HepG2 (cell line): Measurements from ENCODE around the gene PEPD. TPM values are rescaled to one million over a fixed set of nuclear protein-coding genes. Genes with fewer than 3 reads are reported as not detected.

Experiments
- ATAC-seq: fragments of 200-7000 bp; cut with Tn5 transposase; 3 replicates; pipeline ENCODE4 v1.9.1; 2020; ENCODE audit warnings: mild to moderate bottlenecking, moderate library complexity
- BruUV-seq: library from RNA; stranded (reverse); fragments of 400-500 nt; replicated peaks from 2 replicates; lab custom pipeline; 2021; lab: Mats Ljungman, UMichigan
- CTCF ChIA-PET: fragments of 300-600 bp; formaldehyde crosslinking; extraction: SDS; loops from one replicate; lab custom pipeline; 2021; ENCODE audit warnings: low total read pairs, inconsistent platforms, low intra/inter-chr PET ratio; lab: Yijun Ruan, JAX
- POLR2A ChIA-PET: fragments of 350-600 bp; sonication (Branson Sonifier 250); formaldehyde crosslinking; loops from one replicate; lab custom pipeline; 2020; ENCODE audit warnings: antibody characterized with exemption, inconsistent platforms; lab: Yijun Ruan, JAX
- DNase-seq: peaks from one replicate; pipeline ENCODE4 v3.0.0-alpha.2; 2015; ENCODE audit warnings: low spot score
- FAIRE-seq: peaks from 3 replicates; lab custom pipeline; 2011; peaks lifted over from hg19 to GRCh38; lab: Jason Lieb, UNC
- H2AFZ ChIP-seq: one replicate; pipeline ENCODE4 v1.6.1; 2011; ENCODE audit warnings: low read length, inconsistent platforms
- H3K27ac ChIP-seq: fragments of 300-600 bp; 3 replicates; pipeline ENCODE4 v1.8.0; 2011; ENCODE audit warnings: mixed run types, mild to moderate bottlenecking, mixed read lengths, low read length, inconsistent platforms; ENCODE audit not compliant: insufficient read depth; ENCODE audit errors: extremely low read length
- H3K27me3 ChIP-seq, 2 experiments: fragments of 200-600 bp in 1 of 2; 2 replicates in 1 of 2; 3 replicates in 1 of 2; pipeline versions ENCODE4 v1.6.0 to v1.8.0; 2011; ENCODE audit warnings: low read length in 2 of 2, mild to moderate bottlenecking in 2 of 2, moderate library complexity in 2 of 2, inconsistent platforms in 1 of 2; ENCODE audit not compliant: insufficient read depth in 2 of 2, control insufficient read depth in 1 of 2
- H3K36me3 ChIP-seq, 2 experiments: fragments of 200-600 bp in 1 of 2; replicated peaks in 1 of 2; 2 replicates in 1 of 2; 3 replicates in 1 of 2; pipeline versions ENCODE4 v1.5.1 to v1.8.0; 2011; ENCODE audit warnings: low read length in 2 of 2, inconsistent platforms in 1 of 2; ENCODE audit not compliant: insufficient read depth in 2 of 2, control insufficient read depth in 1 of 2
- H3K4me1 ChIP-seq: 2 replicates; pipeline ENCODE4 v1.5.1; 2012; ENCODE audit warnings: low read length, inconsistent platforms; ENCODE audit not compliant: insufficient read depth
- H3K4me2 ChIP-seq: 2 replicates; pipeline ENCODE4 v1.6.0; 2011; ENCODE audit warnings: low read depth, low read length, inconsistent platforms
- H3K4me3 ChIP-seq, 3 experiments: fragments of 200-600 bp in 1 of 3; sonication (generic), shearing (Covaris generic) in 1 of 3; replicated peaks in 1 of 3; 2 replicates each; pipeline ENCODE4 v1.5.1; 2011 to 2016; ENCODE audit warnings: low read length in 3 of 3, inconsistent platforms in 2 of 3, low read depth in 2 of 3, mild to moderate bottlenecking in 2 of 3, control low read depth in 1 of 3, mixed read lengths in 1 of 3; ENCODE audit not compliant: insufficient read depth in 1 of 3
- H3K79me2 ChIP-seq: one replicate; pipeline ENCODE4 v1.6.1; 2011; ENCODE audit warnings: low read length, inconsistent platforms; ENCODE audit not compliant: insufficient read depth
- H3K9ac ChIP-seq: 2 replicates; pipeline ENCODE4 v1.6.0; 2011; ENCODE audit warnings: mild to moderate bottlenecking, low read depth, low read length, inconsistent platforms; ENCODE audit not compliant: insufficient read depth
- H3K9me3 ChIP-seq: 2 replicates; pipeline ENCODE4 v1.5.1; 2012; ENCODE audit warnings: mild to moderate bottlenecking, low read length
- H4K20me1 ChIP-seq: 2 replicates; pipeline ENCODE4 v1.6.0; 2011; ENCODE audit warnings: inconsistent platforms, mild to moderate bottlenecking, low read length, moderate library complexity; ENCODE audit not compliant: insufficient read depth
- GMEB1 ChIP-seq: sonication (generic); formaldehyde crosslinking; IDR thresholded peaks from 2 replicates; pipeline ENCODE4 v1.5.1; 2020; ENCODE audit warnings: missing genetic modification reagents, mild to moderate bottlenecking, borderline replicate concordance
- GRHL1 ChIP-seq: sonication (generic); formaldehyde crosslinking; conservative IDR thresholded peaks from 2 replicates; pipeline ENCODE4 v1.8.0; 2022; ENCODE audit warnings: missing genetic modification reagents
- PLSCR1 ChIP-seq: sonication (generic); formaldehyde crosslinking; IDR thresholded peaks from 2 replicates; pipeline ENCODE4 v1.5.0; 2020; ENCODE audit warnings: missing genetic modification reagents, mild to moderate bottlenecking, borderline replicate concordance
- RNF2 ChIP-seq: fragments of 450-650 bp; conservative IDR thresholded peaks from 2 replicates; pipeline ENCODE4 v1.6.1; 2016; ENCODE audit warnings: low read depth
- SIN3B ChIP-seq: fragments of 150-350 bp; IDR thresholded peaks from 2 replicates; pipeline ENCODE4 v1.6.1; 2014; ENCODE audit warnings: low read length
- TARDBP ChIP-seq: sonication (generic); formaldehyde crosslinking; IDR thresholded peaks from 2 replicates; pipeline ENCODE4 v1.8.0; 2022; ENCODE audit warnings: mild to moderate bottlenecking, missing genetic modification reagents
- ZFP62 ChIP-seq: sonication (generic); formaldehyde crosslinking; IDR thresholded peaks from 2 replicates; pipeline ENCODE4 v1.4.0; 2020; ENCODE audit warnings: missing genetic modification reagents
- ZNF512 ChIP-seq: sonication (generic); formaldehyde crosslinking; IDR thresholded peaks from 2 replicates; pipeline ENCODE4 v1.4.0; 2020; ENCODE audit warnings: mild to moderate bottlenecking, missing genetic modification reagents
- ZNF557 ChIP-seq: sonication (generic); formaldehyde crosslinking; IDR thresholded peaks from 2 replicates; pipeline ENCODE4 v1.4.0; 2020; ENCODE audit warnings: missing genetic modification reagents
- ZNF879 ChIP-seq: sonication (generic); formaldehyde crosslinking; IDR thresholded peaks from 2 replicates; pipeline ENCODE4 v1.8.1; 2023; ENCODE audit warnings: missing genetic modification reagents
- WGBS: methylation state at CpG from one replicate; pipeline ENCODE4 v1.1.6; 2017; ENCODE audit warnings: low lambda C conversion rate; 5-methylcytosine and 5-hydroxymethylcytosine counted together
- in situ Hi-C: cut with HindIII; loops from 2 replicates; pipeline ENCODE4 v1.10.0; 2017; ENCODE audit warnings: low pct_unique_long_range_greater_than_20kb; ENCODE audit not compliant: extremely low pct_ligation_motif_present
- intact Hi-C: fragments of 100-400 bp; cut with micrococcal nuclease; formaldehyde crosslinking; loops from one replicate; pipeline ENCODE4 v1.10.0; 2022; ENCODE audit not compliant: unreplicated experiment
- polyA plus RNA-seq, 8 experiments: library from polyadenylated mRNA; depleted of rRNA in 3 of 8; stranded (reverse) in 7 of 8; unstranded in 1 of 8; fragments of >200 nt; fragmentation: Illumina TruSeq in 4 of 8; extraction: Trizol in 4 of 8; gene quantifications; 2 replicates each; pipeline versions ENCODE4 v1.2.1 to v1.2.3, GENCODE V29; 2011 to 2016; ENCODE audit warnings: low read depth in 4 of 8, missing spikeins in 1 of 8, mixed read lengths in 1 of 8; ENCODE audit not compliant: insufficient read depth in 1 of 8
- total RNA-seq, 5 experiments: library from RNA; depleted of rRNA; stranded (reverse); fragments of >200 nt; fragmentation: Illumina TruSeq; extraction: Trizol; gene quantifications; 2 replicates each; pipeline ENCODE4 v1.2.3, GENCODE V29; 2016; ENCODE audit warnings: low read depth in 1 of 5
- TF ChIP-seq, protein P1 (sequence below): sonication (generic); formaldehyde crosslinking; IDR thresholded peaks from 2 replicates; pipeline ENCODE4 v1.4.0; 2020; ENCODE audit warnings: missing genetic modification reagents, borderline replicate concordance
- TF ChIP-seq, protein P2 (sequence below): sonication (generic); formaldehyde crosslinking; IDR thresholded peaks from 2 replicates; pipeline ENCODE4 v1.4.0; 2020; ENCODE audit warnings: missing genetic modification reagents

PEPD gene
- total and polyA plus RNA-seq, 2 of the 13 experiments (the other 11 are each of a cell fraction or from before 2014, with no cell fraction given): 60.7 to 75.1 TPM

GRCh38 chr19:33374236-33374714 is 147.3 kb downstream of the PEPD start:
- Histone ChIP-seq H3K4me3 (peak overlapping the region; percentile 58 to 90 (median 89)), H2AFZ (no peak overlapping the region), H3K27ac (peak overlapping the region; percentile 96), H4K20me1 (peaks cover 41% of the 10 kb centered on the region), H3K4me1 (peaks cover 48% of the 10 kb centered on the region), H3K27me3 (peaks cover 0 to 3% of the 10 kb centered on the region in 2 experiments; a peak in 2 of 5 replicates), H3K4me2 (peak overlapping the region; percentile 92), H3K9ac (peak overlapping the region; percentile 99), H3K36me3 (peaks cover 0 to 8% of the 10 kb centered on the region in 2 experiments; a peak in 2 of 5 replicates), H3K79me2 (peaks cover 57% of the 10 kb centered on the region), H3K9me3 (no peaks in the 10 kb centered on the region)
- CTCF ChIA-PET: interaction anchor here (1.0 to 1.8 kb wide), 3 partner anchors 72 to 139 kb away, joined by 3 to 5 read pairs (median 4); partner anchors contain the start of gene CEBPA
- in situ Hi-C loops (no loop called here), intact Hi-C loops (loop anchor here (2.0 kb wide), 1 partner anchor 71 kb away; the partner anchor contains the start of gene CEBPA)
- BruUV-seq: no TSS peak
- POLR2A ChIA-PET: interaction anchor here (0.6 to 4.5 kb wide), 18 partner anchors 11 to 125 kb away, joined by 3 to 50 read pairs (median 10); partner anchors contain the start of gene CEBPA
- FAIRE-seq: no peak
- WGBS: under 1% methylated on average over 21 of the region's 22 CpGs
- ATAC-seq: no peak
- no peak for DNase-seq
- TF ChIP-seq PLSCR1 (CRISPR knock-in tag) (no peak), ZNF557 (CRISPR knock-in tag) (no peak), ZNF879 (CRISPR knock-in tag) (no peak), ZFP62 (CRISPR knock-in tag) (no peak), SIN3B (no peak), RNF2 (no peak), GRHL1 (CRISPR knock-in tag) (no peak), GMEB1 (CRISPR knock-in tag) (no peak), TARDBP (CRISPR knock-in tag) (0 out of 2 replicates have a peak, but pooled peaks have one; percentile 26), ZNF512 (CRISPR knock-in tag) (no peak)
- TF ChIP-seq, protein P1, sequence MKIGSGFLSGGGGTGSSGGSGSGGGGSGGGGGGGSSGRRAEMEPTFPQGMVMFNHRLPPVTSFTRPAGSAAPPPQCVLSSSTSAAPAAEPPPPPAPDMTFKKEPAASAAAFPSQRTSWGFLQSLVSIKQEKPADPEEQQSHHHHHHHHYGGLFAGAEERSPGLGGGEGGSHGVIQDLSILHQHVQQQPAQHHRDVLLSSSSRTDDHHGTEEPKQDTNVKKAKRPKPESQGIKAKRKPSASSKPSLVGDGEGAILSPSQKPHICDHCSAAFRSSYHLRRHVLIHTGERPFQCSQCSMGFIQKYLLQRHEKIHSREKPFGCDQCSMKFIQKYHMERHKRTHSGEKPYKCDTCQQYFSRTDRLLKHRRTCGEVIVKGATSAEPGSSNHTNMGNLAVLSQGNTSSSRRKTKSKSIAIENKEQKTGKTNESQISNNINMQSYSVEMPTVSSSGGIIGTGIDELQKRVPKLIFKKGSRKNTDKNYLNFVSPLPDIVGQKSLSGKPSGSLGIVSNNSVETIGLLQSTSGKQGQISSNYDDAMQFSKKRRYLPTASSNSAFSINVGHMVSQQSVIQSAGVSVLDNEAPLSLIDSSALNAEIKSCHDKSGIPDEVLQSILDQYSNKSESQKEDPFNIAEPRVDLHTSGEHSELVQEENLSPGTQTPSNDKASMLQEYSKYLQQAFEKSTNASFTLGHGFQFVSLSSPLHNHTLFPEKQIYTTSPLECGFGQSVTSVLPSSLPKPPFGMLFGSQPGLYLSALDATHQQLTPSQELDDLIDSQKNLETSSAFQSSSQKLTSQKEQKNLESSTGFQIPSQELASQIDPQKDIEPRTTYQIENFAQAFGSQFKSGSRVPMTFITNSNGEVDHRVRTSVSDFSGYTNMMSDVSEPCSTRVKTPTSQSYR (CRISPR knock-in tag): no peak
- TF ChIP-seq, protein P2, sequence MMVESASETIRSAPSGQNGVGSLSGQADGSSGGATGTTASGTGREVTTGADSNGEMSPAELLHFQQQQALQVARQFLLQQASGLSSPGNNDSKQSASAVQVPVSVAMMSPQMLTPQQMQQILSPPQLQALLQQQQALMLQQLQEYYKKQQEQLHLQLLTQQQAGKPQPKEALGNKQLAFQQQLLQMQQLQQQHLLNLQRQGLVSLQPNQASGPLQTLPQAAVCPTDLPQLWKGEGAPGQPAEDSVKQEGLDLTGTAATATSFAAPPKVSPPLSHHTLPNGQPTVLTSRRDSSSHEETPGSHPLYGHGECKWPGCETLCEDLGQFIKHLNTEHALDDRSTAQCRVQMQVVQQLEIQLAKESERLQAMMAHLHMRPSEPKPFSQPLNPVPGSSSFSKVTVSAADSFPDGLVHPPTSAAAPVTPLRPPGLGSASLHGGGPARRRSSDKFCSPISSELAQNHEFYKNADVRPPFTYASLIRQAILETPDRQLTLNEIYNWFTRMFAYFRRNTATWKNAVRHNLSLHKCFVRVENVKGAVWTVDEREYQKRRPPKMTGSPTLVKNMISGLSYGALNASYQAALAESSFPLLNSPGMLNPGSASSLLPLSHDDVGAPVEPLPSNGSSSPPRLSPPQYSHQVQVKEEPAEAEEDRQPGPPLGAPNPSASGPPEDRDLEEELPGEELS (CRISPR knock-in tag): no peak
